CD4-positive, alpha-beta T cell (primary cell): Measurements from ENCODE around the gene NPPA. TPM values are rescaled to one million over a fixed set of nuclear protein-coding genes. Genes with fewer than 3 reads are reported as not detected.
A peak's percentile ranks its signal among the peaks of the same experiment; 100 is the strongest.

Experiments
- ATAC-seq: fragments of 200-7000 bp; cut with Tn5 transposase; one replicate; pipeline ENCODE4 v1.10.0; 2022; ENCODE audit warnings: mild to moderate bottlenecking; ENCODE audit not compliant: poor library complexity
- CTCF ChIA-PET: fragments of 350-600 bp; sonication (Branson Sonifier 250); formaldehyde crosslinking; loops from one replicate; lab custom pipeline; 2021; ENCODE audit warnings: antibody characterized with exemption, inconsistent platforms; lab: Charles Lee
- POLR2A ChIA-PET: fragments of 350-600 bp; sonication (Branson Sonifier 250); formaldehyde crosslinking; loops from one replicate; lab custom pipeline; 2021; ENCODE audit warnings: antibody characterized with exemption, inconsistent platforms; lab: Charles Lee
- DNase-seq, 14 experiments: peaks; one replicate each; pipeline ENCODE4 v3.0.0-alpha.2; 2013 to 2020; ENCODE audit warnings: mixed read lengths in 2 of 14
- H3K27ac ChIP-seq, 2 donors: one replicate each; pipeline versions ENCODE4 v1.5.1 to v1.7.0; 2013; ENCODE audit warnings: low read length in 2 of 2, low read depth in 1 of 2, mild to moderate bottlenecking in 1 of 2
- H3K27me3 ChIP-seq, 2 experiments: 1 replicate in 1 of 2; 2 replicates in 1 of 2; pipeline versions ENCODE4 v1.6.1 to v1.7.0; 2013; ENCODE audit warnings: low read length in 2 of 2, control low read depth in 1 of 2, mild to moderate bottlenecking in 1 of 2, moderate library complexity in 1 of 2; ENCODE audit not compliant: insufficient read depth in 2 of 2, control insufficient read depth in 1 of 2
- H3K36me3 ChIP-seq: one replicate; pipeline ENCODE4 v1.6.1; 2013; ENCODE audit warnings: low read length, control low read depth; ENCODE audit not compliant: insufficient read depth
- H3K4me1 ChIP-seq: one replicate; pipeline ENCODE4 v1.6.1; 2013; ENCODE audit warnings: low read length, control low read depth; ENCODE audit not compliant: insufficient read depth
- H3K4me3 ChIP-seq: one replicate; pipeline ENCODE4 v1.5.1; 2013; ENCODE audit warnings: mild to moderate bottlenecking, low read length, moderate library complexity
- H3K9me3 ChIP-seq, 2 experiments: 1 replicate in 1 of 2; 2 replicates in 1 of 2; pipeline versions ENCODE4 v1.6.1 to v1.7.0; 2013; ENCODE audit warnings: low read length in 2 of 2, mild to moderate bottlenecking in 2 of 2, control low read depth in 1 of 2, moderate library complexity in 1 of 2; ENCODE audit not compliant: control insufficient read depth in 1 of 2, insufficient read depth in 1 of 2
- H3K27ac Mint-ChIP-seq: one replicate; pipeline ENCODE4 v1.8.0; 2020; ENCODE audit warnings: mixed read lengths
- H3K27me3 Mint-ChIP-seq: one replicate; pipeline ENCODE4 v1.8.0; 2021; ENCODE audit warnings: mixed read lengths
- H3K36me3 Mint-ChIP-seq: one replicate; pipeline ENCODE4 v1.8.0; 2021; ENCODE audit warnings: low read depth, mixed read lengths
- H3K4me1 Mint-ChIP-seq: one replicate; pipeline ENCODE4 v1.8.0; 2021; ENCODE audit warnings: low read depth, mixed read lengths
- H3K4me3 Mint-ChIP-seq: one replicate; pipeline ENCODE4 v1.8.0; 2020; ENCODE audit warnings: mild to moderate bottlenecking, mixed read lengths
- H3K9me3 Mint-ChIP-seq: one replicate; pipeline ENCODE4 v1.8.0; 2020; ENCODE audit warnings: mixed read lengths
- intact Hi-C, 2 experiments: fragments of 100-400 bp; cut with DNase I in 1 of 2; cut with micrococcal nuclease in 1 of 2; formaldehyde crosslinking; loops; one replicate each; pipeline versions ENCODE4 v1.15.1 to v1.9.0; 2023 to 2025; cut with DNase I, micrococcal nuclease
- total RNA-seq, 174 experiments: library from RNA in 2 of 174; stranded (reverse) in 2 of 174; gene quantifications; one replicate each; pipeline ENCODE4 v1.2.3 and lab custom pipeline; 2021 to 2026
- TF ChIP-seq, protein P1 (sequence below): fragments of 200-600 bp; IDR thresholded peaks from one replicate; pipeline ENCODE4 v1.8.0; 2022; ENCODE audit warnings: antibody characterized with exemption, mild to moderate bottlenecking

NPPA gene
- total RNA-seq, 2 experiments from 2014 or later, result not detected

DNA sequence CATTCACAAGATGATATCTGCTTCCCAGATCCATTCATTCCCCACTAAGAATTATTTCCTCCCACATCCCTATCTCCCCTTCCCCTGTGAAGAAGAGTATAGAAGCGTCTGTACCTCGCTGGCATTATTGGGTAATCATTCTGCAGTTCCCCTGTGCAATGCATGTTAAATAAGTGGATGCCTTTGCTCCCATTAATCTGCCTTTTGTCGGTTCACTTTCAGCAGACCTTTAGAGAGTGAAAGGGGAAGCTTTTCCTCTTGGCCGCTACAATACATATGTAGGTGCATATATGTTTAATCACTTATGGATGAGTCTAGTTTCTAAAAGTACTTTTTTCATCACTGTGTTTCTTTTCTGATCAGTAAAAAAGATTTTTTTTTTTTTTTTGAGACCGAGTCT lies 34.6 kb downstream of the NPPA start:
- ChIA-PET POLR2A (no interaction called here), CTCF (no interaction called here)
- Mint-ChIP-seq H3K27ac (no peak overlapping the region), H3K9me3 (no peaks in the 10 kb centered on the region), H3K27me3 (no peaks in the 10 kb centered on the region), H3K36me3 (peaks cover 54% of the 10 kb centered on the region), H3K4me1 (peaks cover 11% of the 10 kb centered on the region), H3K4me3 (no peak overlapping the region)
- intact Hi-C loops, result no loop called here
- Histone ChIP-seq H3K4me1 (no peaks in the 10 kb centered on the region), H3K27me3 (no peaks in the 10 kb centered on the region), H3K36me3 (peaks cover 51% of the 10 kb centered on the region), H3K27ac (no peak overlapping the region), H3K4me3 (no peak overlapping the region), H3K9me3 (no peaks in the 10 kb centered on the region)
- DNase-seq, result no peak
- no peak for ATAC-seq
- TF ChIP-seq, protein P1, sequence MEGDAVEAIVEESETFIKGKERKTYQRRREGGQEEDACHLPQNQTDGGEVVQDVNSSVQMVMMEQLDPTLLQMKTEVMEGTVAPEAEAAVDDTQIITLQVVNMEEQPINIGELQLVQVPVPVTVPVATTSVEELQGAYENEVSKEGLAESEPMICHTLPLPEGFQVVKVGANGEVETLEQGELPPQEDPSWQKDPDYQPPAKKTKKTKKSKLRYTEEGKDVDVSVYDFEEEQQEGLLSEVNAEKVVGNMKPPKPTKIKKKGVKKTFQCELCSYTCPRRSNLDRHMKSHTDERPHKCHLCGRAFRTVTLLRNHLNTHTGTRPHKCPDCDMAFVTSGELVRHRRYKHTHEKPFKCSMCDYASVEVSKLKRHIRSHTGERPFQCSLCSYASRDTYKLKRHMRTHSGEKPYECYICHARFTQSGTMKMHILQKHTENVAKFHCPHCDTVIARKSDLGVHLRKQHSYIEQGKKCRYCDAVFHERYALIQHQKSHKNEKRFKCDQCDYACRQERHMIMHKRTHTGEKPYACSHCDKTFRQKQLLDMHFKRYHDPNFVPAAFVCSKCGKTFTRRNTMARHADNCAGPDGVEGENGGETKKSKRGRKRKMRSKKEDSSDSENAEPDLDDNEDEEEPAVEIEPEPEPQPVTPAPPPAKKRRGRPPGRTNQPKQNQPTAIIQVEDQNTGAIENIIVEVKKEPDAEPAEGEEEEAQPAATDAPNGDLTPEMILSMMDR, result no peak

DNA sequence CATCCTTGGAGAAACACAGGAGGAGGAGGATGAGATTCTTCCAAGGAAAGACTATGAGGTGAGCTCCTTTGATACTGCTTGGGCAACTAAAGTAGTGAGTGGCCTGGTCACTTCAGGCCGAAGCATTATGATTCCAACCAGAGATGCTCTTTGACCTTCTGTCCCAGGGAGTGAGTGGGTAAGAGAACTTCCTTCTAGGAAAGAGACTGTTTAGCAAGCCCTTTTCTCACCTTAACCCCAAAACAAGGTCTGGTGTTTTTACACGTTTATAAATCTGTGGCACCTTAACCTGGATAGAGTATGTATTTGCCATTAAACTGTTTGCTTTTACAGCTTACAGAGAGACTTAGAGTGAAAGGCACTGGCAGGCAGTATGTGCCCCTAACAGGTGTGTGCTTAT lies 40.5 kb downstream of the NPPA start:
- ChIA-PET POLR2A (interaction anchor here (0.6 to 3.4 kb wide), 11 partner anchors 18 to 795 kb away, joined by 3 to 84 read pairs (median 5); partner anchors contain the start of genes AGTRAP, KIAA2013, MAD2L2 and MFN2), CTCF (interaction anchor here (1.9 kb wide), 1 partner anchor 101 kb away, joined by 13 read pairs; no protein-coding TSS in a partner anchor)
- Histone ChIP-seq H3K27me3 (no peaks in the 10 kb centered on the region), H3K9me3 (no peaks in the 10 kb centered on the region), H3K27ac (peak overlapping the region; percentile 86 to 92), H3K36me3 (peaks cover 18% of the 10 kb centered on the region), H3K4me3 (no peak overlapping the region), H3K4me1 (peaks cover 48% of the 10 kb centered on the region)
- no peak for ATAC-seq
- TF ChIP-seq, protein P1, result no peak
- H3K27me3 Mint-ChIP-seq, result no peaks in the 10 kb centered on the region
- H3K9me3 Mint-ChIP-seq, result no peaks in the 10 kb centered on the region
- H3K36me3 Mint-ChIP-seq, result peaks cover 32% of the 10 kb centered on the region
- intact Hi-C loops, result loop anchor here in 1 of 2 experiments (2.0 to 5.0 kb wide), 5 partner anchors 100 to 1775 kb away; partner anchors contain the start of genes FBXO2, FBXO44, MFN2 and UBE4B
- DNase-seq, result no peak
- H3K4me3 Mint-ChIP-seq, result peak overlapping the region; percentile 99
- H3K4me1 Mint-ChIP-seq, result peaks cover 63% of the 10 kb centered on the region
- peak overlapping the region; percentile 91 for H3K27ac Mint-ChIP-seq

DNA sequence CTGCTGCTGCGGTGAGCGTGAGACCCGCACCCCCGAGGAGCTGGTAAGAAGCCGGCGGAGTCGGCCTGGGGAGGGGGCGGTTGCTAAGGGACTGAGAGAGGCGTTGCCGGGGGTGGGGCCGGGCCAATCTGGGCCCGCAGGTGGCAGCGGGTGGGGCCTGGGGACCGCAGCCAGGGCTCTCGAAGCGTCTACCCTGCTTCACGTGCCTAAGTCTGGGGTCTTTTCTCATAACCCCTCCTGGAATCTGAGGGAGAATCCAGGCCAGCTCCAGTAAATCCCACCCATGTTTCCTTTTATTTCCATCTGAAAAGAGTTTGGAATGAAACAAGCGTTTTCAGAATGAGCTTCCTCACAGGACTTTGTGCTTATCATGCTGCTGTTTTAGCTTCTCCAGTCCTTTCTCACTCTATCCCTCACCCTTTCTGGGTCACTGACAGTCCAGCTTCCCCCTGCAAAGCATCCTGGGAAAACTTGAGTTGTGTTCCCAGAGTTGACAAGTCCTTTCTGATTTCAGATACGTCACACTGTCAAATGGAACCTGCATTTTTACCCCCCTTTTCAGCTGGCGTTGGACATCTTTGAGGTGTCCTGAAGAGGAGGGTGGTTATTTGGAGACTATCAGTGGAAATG lies 41.2 kb downstream of the NPPA start:
- peak overlapping the region; percentile 86 to 92 for H3K27ac ChIP-seq
- H3K27me3 ChIP-seq, result no peaks in the 10 kb centered on the region
- H3K27ac Mint-ChIP-seq, result peak overlapping the region; percentile 91
- TF ChIP-seq, protein P1, result no peak
- ATAC-seq, result peak; percentile 62
- peak in 1 of 14 experiments; percentile 48 for DNase-seq
- peaks cover 27% of the 10 kb centered on the region for H3K36me3 Mint-ChIP-seq
- intact Hi-C loops, result loop anchor here in 1 of 2 experiments (2.0 to 5.0 kb wide), 5 partner anchors 100 to 1774 kb away; partner anchors contain the start of genes FBXO2, FBXO44, MFN2 and UBE4B
- H3K9me3 ChIP-seq, result no peaks in the 10 kb centered on the region
- no peaks in the 10 kb centered on the region for H3K27me3 Mint-ChIP-seq
- peak overlapping the region; percentile 99 for H3K4me3 Mint-ChIP-seq
- H3K4me1 ChIP-seq, result peaks cover 53% of the 10 kb centered on the region
- CTCF ChIA-PET, result interaction anchor here (1.2 to 1.9 kb wide), 2 partner anchors 101 to 142 kb away, joined by 4 to 13 read pairs; partner anchors contain the start of gene FBXO6
- POLR2A ChIA-PET, result interaction anchor here (0.6 to 3.4 kb wide), 18 partner anchors 19 to 794 kb away, joined by 3 to 84 read pairs (median 4); partner anchors contain the start of genes AGTRAP, KIAA2013, MAD2L2 and MFN2
- H3K4me1 Mint-ChIP-seq, result peaks cover 66% of the 10 kb centered on the region
- peak overlapping the region; percentile 98 for H3K4me3 ChIP-seq
- peaks cover 18% of the 10 kb centered on the region for H3K36me3 ChIP-seq
- no peaks in the 10 kb centered on the region for H3K9me3 Mint-ChIP-seq
